ENCODE measurements around the gene MSS51.
"Not testable (repeated sequence)": the region's sequence is repeated elsewhere in the genome, so short reads cannot be mapped to it uniquely, and the experiment has no call there.

MSS51 gene

DNA sequence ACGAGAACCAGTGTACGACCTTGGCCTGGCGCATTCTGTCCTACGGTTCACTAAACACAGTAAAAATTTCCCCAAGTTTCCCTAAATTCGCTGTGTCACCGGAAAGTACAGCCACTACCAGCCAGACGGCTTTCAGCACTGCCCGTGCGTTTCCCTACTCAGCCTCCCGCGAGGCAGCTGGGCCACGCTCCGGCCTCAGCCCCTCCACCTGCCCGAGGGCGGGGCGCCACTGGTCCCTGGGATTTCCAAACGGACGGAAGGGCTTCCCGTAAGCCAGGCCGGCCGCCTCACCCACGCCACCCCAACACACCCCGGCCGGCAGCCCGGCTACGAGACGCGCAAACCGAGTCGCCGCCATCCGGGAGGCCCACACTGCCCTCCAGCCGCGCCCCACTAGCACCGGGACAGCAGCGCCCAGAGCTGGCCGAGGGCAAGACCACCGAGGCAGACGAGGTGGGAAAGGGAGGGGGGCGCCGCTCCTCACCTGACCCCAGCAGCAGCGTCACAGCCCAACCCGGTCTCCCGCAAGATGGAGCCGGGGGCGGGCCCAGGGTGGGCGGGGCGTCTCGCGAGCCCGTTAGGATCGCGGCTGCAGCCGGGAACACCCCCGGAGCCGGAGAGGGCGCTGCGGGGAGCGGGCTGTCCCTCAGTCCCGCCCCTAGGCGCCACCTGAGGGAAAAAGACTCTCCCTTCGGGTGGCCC lies 19.7 kb downstream of the MSS51 start, which contains the start of gene ANXA7:
TSS of gene ANXA7 (minus strand) at position 531 of the 702 bp plus-strand sequence. CDS start 13,202 bp downstream, outside the sequence.
- DNase-seq: peak; percentile 96

DNA sequence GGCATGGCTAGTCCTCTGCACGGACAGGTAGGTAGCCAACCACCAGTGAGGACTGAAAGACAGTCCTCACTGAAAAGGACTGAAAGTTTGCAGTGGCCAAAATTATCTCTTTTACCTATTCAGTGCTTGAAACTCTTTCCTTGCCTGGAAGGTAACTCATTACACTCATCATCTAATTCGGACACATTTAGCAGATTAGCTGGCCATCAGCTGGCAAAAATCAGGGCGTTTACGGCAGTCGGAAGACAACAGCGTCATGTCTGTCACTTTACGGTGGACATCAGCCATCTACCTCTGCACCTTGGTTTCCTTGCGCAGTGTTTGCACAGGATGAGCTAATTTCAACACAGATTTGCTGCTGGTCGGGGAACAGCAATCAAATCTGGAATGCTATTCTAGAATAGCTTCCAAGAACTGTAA lies 20.2 kb downstream of the MSS51 start:
- DNase-seq: peak; percentile 77

DNA sequence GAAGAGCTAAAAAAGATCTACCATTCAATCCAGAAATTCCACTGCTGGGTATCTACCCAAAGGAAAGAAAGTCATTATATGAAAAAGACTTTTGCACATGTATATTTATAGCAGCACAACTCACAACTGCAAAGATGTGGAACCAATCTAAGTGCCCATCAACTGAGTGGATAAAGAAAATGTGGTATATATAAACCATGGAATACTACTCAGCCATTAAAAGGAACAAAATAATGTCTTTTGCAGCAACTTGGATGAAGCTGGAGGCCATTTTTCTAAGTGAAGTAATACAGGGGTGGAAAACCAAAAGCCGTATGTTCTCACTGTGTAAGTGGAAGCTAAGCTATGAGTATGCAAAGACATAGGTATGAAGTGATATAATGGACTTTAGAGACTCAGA lies 22.5 kb downstream of the MSS51 start:
- no peak for DNase-seq

DNA sequence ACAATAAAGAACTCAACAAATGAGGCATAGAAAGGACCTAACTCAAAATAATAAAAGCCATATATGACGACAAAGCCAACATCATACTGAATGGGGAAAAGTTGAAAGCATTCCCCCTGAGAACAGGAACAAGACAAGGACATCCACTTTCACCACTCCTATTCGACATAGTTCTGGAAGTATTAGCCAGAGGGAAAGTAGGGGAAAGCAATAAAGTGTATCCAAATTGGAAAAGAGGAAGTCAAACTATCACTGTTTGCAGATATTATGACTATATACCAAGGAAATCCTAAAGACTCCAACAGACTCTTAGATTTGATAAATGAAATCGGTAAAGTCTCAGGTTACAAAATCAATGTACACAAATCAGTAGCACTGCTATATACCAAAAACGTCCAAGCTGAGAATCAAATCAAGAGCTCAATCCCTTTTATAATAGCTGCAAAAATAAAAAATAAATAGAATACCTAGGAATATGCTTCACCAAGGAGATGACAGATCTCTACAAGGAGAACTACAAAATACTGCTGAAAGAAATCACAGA lies 24.3 kb downstream of the MSS51 start:
- no peak for DNase-seq

DNA sequence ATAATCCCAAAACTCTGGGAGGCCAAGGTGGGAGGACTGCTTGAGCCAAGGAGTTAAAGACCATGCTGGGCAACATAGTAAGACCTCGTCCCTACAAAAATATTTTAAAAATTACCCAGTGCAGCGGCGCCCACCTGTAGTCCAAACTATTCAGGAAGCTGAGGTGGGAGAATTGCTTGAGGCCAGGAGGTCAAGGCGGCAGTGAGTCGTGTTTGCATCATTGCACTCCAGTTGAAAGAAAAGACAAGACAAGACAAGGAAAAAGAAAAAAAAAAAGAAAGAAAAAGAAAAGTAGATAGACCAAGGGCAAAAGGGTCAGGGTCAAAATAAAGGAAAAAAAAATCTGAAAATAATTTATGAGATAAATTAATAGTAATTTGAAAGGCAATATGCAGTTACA lies 25.3 kb downstream of the MSS51 start:
- no peak for DNase-seq

DNA sequence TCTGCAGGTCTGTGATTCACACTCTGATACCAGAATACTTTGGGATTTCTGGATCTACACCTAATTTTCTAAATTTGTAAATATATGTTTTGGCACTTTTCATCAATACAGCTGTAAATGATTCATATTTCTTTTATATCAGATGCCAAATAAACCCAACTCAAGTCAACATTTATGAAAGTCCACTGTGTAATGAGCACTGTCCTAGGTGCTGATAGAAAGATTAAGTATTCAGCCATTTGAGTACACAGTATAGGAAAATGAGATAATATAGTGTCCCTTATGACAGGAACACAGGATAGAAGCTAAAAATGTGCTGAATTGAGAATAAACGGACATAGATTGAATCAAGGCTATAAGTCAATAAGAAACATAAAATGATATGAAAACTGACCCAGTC lies 25.9 kb downstream of the MSS51 start:
- DNase-seq: peak; percentile 23

DNA sequence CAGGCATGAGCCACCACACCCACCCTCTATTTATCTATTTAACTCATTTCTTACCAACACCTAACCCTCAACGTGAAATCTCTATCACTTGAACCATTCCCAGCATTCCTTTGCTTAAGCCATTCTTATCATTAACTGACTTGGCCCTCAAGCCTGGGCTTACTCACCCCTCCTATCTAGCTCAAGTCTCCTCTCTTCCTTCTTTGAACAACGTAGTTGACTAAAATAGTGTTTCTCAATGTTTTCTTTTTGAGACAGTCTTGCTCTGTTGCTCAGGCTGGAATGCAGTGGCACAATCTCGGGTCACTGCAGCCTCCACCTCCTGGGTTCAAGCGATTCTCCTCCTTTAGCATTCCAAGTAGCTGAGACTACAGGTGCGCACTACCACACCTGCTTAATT lies 26.5 kb downstream of the MSS51 start:
- DNase-seq: no peak

DNA sequence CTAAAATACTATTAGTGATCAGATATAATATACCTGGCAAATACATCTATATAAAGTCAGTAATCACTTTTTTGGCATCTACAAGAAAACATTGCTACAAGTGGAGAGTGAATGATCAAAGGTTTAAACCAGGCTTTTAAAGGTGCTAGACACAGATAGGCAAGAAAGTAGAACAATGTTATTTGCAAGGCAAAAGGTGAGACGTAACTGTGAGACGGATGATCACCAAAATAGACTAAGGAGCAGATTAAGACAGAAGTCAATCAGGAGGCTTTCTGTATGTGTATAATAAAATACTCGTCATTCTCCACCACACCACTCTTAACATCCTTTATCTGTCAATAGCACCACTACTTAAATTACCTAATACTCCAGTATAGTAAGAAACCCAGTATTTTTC lies 27.8 kb downstream of the MSS51 start:
- DNase-seq: no peak

DNA sequence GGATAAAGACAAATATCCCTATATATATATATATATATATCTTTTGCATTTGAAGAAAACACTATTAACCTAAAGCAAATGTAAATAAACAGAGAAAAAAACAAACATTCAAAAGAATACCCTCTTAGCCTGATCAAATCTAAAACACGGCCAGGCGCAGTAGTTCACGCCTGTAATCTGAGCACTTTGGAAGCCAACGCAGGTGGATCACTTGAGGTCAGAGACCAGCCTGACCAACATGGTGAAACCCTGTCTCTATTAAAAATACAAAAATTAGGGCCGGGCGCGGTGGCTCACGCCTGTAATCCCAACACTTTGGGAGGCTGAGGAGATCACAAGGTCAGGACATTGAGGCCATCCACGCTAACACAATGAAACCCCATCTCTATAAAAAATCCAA lies 28.7 kb downstream of the MSS51 start:
- no peak for DNase-seq

DNA sequence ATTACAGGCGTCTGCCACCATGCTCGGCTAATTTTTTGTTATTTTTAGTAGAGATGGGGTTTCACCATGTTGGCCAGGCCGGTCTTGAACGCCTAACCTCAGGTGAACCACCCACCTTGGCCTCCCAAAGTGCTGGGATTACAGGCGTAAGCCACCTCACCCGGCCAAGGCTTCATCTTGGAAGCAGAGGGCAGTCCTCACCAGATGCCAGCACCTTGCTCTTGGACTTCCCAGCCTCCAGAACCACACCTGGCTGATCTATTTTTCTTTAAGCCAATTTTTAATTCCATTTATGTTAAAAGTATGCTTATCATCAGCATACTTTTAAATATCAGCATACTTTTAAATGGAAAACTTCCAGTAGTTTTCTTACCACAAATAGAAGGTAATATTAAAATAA lies 31.7 kb downstream of the MSS51 start:
- DNase-seq: no peak

DNA sequence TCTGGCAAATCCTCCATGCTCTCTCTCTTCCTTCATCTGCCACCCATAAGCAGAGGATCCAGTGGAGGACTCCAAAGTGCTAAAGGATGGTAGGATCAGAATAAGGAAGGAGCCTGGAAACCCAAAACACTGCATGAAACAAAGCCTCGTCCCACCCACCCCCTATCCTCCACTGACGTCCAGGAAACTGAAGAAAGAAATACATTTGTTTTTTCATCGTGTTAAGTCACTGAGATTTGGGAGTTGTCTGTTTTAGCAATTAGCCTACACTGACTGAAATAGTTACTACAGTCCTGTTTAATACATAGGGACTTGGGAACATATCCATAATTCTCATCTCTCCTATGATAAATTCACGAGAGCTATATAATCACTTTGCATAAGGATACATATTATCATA lies 34.3 kb downstream of the MSS51 start:
- no peak for DNase-seq

DNA sequence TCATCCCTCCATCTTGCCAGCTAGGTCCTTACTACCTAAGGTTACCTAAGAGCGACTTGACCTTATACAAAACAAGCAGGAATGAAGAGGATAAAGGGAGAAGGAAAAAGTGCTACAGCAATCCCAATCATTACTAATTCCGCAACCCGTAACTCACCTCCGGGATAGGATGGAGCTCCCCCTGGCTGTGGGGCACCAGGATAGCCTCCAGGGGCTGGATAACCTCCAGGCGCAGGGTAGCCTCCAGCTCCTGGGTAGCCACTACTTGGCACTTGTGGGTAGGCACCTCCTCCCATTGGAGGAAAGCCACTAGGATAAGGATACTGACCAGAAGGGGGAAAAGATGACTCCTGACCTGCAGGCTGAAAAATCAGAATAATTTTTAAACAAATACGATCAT lies 35.3 kb downstream of the MSS51 start:
- peak; percentile 18 for DNase-seq

DNA sequence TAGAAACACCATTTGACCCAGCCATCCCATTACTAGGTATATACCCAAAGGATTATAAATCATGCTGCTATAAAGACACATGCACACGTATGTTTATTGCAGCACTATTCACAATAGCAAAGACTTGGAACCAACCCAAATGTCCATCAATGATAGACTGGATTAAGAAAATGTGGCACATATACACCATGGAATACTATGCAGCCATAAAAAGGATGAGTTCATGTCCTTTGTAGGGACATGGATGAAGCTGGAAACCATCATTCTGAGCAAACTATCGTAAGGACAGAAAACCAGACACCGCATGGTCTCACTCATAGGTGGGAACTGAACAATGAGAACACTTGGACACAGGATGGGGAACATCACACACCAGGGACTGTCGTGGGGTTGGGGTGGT lies 39.0 kb downstream of the MSS51 start:
- DNase-seq: not testable (repeated sequence)

DNA sequence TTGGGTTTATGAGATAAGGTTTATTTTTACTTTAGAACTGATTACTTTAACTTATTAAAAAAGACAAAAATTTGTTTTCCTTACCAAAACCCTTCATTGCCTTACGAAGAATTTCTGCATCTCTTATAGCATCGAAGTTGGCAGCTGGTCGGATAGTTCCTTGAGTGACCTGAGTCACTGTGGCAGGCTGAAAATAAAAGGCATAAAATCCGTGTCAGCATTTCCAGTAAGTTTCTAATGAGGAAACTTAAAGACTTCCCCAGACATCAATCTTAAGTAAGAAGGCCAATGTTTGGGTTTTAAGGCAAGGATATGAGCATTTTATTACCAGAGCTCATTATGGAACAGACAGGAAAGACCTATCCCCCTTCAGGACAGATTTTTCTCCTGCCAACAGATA lies 45.1 kb downstream of the MSS51 start:
- DNase-seq: no peak

DNA sequence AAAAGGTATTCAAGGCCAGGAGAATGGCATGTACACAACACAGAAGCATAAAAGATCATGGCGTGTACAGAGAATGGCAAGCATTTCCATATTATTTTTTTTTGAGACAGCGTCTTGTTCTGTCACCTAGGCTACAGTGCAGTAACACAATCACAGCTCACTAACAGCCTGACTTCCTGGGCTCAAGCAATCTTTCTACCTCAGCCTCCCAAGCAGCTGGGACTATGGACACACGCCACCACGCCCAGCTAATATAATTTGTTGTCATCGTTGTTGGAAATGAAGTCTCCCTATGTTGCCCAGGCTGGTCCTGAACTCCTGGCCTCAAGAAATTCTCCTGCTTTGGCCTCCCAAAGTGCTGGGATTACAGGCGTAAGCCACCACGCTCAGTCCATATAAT lies 46.8 kb downstream of the MSS51 start:
- DNase-seq: no peak

DNA sequence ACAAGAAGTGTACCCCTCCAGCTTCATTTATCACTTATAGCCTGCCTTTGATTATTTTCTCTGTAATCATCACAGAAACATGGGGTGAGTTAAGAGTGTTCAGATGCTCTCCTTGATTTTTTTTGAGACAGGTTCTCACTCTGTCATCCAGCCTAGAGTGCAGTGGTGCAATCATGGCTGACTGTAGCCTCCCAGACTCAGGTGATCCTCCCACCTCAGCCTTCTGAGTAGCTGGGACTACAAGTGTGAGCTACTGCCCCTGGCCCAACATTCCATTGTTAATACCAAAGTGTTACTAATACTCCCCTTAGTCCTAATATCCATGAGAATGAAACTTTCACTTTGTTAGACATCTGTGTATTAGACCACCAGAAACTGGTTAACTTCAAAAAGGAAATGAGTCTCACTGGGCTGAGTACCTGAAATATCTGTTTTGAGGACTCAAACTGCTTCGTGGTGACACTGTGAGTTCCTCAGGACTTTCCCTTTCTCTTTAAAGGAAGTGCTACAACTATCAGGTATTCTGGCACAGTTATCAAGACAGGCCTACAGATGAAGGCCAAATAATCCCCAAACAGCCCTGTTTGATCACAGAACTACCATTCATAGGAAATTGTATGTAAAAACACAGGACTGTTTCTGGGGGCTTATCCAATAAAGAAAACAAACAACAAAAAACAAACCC lies 54.2 kb downstream of the MSS51 start:
- no peak for DNase-seq

DNA sequence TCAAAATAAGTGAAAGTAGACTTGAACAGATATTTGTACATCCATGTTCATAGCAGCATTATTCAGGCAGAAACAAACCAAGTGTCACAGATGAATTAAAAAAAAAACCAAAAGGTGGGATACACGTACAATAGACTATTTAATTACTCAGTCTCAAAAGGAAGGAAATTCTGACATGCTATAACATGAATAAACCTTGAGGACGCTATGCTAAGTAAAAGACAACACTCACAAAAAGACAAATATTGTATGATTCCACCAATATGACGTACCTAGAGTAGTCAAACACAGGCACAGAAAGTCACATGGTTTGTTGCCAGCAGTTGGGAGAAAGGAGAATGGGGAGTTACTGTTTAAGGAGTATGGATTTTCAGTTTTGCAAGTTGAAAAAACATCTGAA lies 56.7 kb downstream of the MSS51 start:
- no peak for DNase-seq

Measured in hematopoietic multipotent progenitor cell treated with erythropoietin and hydrocortisone succinate and interleukin-3 and kit ligand, for 4 days (in vitro differentiated cells).